Measurements from ENCODE around the gene SUPT4H1. TPM values are rescaled to one million over a fixed set of nuclear protein-coding genes. Genes with fewer than 3 reads are reported as not detected.

The SUPT4H1 gene
- total and polyA plus RNA-seq, 9 of the 15 experiments (the other 6 are each of a cell fraction or from before 2014, with no cell fraction given): 62.1 to 320 (median 117) TPM

DNA sequence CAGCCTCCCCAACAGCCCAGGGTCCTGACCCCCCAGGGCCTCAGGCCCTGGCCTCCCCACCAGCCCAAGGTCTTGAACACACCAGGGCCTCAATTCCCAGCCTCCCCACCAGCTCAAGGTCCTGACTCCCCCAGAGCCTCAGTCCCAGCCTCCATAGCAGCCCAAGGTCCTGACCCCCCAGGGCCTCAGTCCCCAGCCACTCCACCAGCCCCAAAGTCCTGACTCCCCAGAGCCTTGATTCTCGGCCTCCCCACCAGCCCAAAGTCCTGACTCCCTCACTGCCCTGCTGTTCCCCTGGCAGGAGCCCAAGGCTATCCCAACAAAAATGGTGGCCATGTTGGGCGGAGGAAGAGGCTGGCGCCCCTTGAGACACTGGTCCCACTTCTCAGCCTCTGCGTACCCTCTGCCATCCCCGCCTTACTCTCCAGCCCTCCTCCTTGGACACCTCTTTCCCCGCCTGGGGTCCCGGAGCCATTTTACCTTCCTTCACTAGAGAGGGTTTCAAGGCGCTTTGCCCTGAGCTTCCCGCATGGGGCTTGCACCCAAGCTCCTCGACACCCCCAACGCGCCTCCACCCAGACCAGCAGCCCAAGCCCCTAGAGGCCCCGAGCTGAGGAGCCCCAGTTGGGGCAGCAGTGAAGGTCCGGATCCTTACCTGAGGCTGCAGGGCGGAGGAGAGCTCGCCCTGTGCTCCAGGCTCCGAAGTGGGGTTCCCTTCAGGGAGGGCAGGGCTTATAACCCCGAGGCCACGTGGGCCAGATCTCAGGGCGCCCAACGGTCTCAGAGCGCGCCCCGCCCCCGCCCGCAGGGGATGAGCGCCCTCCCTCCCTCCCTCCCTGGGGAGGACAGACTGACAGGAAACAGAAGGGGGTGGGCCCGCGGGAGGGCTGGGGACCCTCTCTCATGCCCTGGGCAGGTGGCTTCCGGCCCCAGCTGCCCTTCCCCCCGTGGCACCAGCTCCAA is 19.9 kb downstream of the SUPT4H1 start (continued):
- TF ChIP-seq ZNF232 (CRISPR knock-in tag; IDR thresholded peaks at IDR 0.05): peak; percentile 90
- TF ChIP-seq SUPT5H (IDR thresholded peaks at IDR 0.05): peak; percentile 100
- TF ChIP-seq SMARCA4 (IDR thresholded peaks at IDR 0.05): no peak
- TF ChIP-seq, protein P1, sequence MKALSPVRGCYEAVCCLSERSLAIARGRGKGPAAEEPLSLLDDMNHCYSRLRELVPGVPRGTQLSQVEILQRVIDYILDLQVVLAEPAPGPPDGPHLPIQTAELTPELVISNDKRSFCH (CRISPR knock-in tag; IDR thresholded peaks at IDR 0.05): no peak
- TF ChIP-seq, protein P1 (tag; IDR thresholded peaks at IDR 0.05): peak; percentile 81
- TF ChIP-seq MAFK (IDR thresholded peaks at IDR 0.05; ENCODE audit: low read length): no peak
- peak in 1 of 2 experiments; percentile 78; a peak in 2 of 4 replicates for TF ChIP-seq ARNT (IDR thresholded peaks at IDR 0.05)
- TF ChIP-seq ZFP1 (CRISPR knock-in tag; IDR thresholded peaks at IDR 0.05): no peak
- TF ChIP-seq ZKSCAN3 (CRISPR knock-in tag; IDR thresholded peaks at IDR 0.05): no peak
- TF ChIP-seq KHSRP (IDR thresholded peaks at IDR 0.05): 0 out of 2 replicates have a peak, but pooled peaks have one; percentile 26
- TF ChIP-seq ZNF507 (tag; conservative IDR thresholded peaks at IDR 0.05): no peak
- TF ChIP-seq, protein P2, sequence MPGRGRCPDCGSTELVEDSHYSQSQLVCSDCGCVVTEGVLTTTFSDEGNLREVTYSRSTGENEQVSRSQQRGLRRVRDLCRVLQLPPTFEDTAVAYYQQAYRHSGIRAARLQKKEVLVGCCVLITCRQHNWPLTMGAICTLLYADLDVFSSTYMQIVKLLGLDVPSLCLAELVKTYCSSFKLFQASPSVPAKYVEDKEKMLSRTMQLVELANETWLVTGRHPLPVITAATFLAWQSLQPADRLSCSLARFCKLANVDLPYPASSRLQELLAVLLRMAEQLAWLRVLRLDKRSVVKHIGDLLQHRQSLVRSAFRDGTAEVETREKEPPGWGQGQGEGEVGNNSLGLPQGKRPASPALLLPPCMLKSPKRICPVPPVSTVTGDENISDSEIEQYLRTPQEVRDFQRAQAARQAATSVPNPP (IDR thresholded peaks at IDR 0.05; ENCODE audit: borderline replicate concordance, insufficient read depth, insufficient read length): no peak
- TF ChIP-seq TCF7L2 (IDR thresholded peaks at IDR 0.05; ENCODE audit: low read depth, low read length): no peak
- peak; percentile 90 for TF ChIP-seq SIRT6 (IDR thresholded peaks at IDR 0.05; ENCODE audit: low read depth, low read length)
- TF ChIP-seq, protein P3, sequence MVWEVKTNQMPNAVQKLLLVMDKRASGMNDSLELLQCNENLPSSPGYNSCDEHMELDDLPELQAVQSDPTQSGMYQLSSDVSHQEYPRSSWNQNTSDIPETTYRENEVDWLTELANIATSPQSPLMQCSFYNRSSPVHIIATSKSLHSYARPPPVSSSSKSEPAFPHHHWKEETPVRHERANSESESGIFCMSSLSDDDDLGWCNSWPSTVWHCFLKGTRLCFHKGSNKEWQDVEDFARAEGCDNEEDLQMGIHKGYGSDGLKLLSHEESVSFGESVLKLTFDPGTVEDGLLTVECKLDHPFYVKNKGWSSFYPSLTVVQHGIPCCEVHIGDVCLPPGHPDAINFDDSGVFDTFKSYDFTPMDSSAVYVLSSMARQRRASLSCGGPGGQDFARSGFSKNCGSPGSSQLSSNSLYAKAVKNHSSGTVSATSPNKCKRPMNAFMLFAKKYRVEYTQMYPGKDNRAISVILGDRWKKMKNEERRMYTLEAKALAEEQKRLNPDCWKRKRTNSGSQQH (CRISPR knock-in tag; IDR thresholded peaks at IDR 0.05): peak; percentile 84
- TF ChIP-seq LEF1 (IDR thresholded peaks at IDR 0.05): peak; percentile 71
- 0 out of 2 replicates have a peak, but pooled peaks have one; percentile 72 for TF ChIP-seq ZNF224 (CRISPR knock-in tag; IDR thresholded peaks at IDR 0.05)
- TF ChIP-seq SIX5 (IDR thresholded peaks at IDR 0.05; ENCODE audit: borderline replicate concordance in 1 of 2, insufficient read depth in 1 of 2, low read depth in 1 of 2, low read length in 2 of 2): no peak
- TF ChIP-seq RCOR1 (IDR thresholded peaks at IDR 0.05; ENCODE audit: borderline replicate concordance in 1 of 2, low read depth in 2 of 2, low read length in 2 of 2): peak in 1 of 2 experiments; percentile 8; a peak in 1 of 4 replicates
- TF ChIP-seq, protein P4, sequence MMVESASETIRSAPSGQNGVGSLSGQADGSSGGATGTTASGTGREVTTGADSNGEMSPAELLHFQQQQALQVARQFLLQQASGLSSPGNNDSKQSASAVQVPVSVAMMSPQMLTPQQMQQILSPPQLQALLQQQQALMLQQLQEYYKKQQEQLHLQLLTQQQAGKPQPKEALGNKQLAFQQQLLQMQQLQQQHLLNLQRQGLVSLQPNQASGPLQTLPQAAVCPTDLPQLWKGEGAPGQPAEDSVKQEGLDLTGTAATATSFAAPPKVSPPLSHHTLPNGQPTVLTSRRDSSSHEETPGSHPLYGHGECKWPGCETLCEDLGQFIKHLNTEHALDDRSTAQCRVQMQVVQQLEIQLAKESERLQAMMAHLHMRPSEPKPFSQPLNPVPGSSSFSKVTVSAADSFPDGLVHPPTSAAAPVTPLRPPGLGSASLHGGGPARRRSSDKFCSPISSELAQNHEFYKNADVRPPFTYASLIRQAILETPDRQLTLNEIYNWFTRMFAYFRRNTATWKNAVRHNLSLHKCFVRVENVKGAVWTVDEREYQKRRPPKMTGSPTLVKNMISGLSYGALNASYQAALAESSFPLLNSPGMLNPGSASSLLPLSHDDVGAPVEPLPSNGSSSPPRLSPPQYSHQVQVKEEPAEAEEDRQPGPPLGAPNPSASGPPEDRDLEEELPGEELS (CRISPR knock-in tag; IDR thresholded peaks at IDR 0.05; ENCODE audit: borderline replicate concordance): peak; percentile 84; the same call in 1 of the 2 replicates
- peak; percentile 97 for TF ChIP-seq GTF2E2 (tag; IDR thresholded peaks at IDR 0.05)
- peak; percentile 72 for TF ChIP-seq HNRNPLL (IDR thresholded peaks at IDR 0.05; ENCODE audit: low read depth, low read length, poor library complexity, severe bottlenecking)
- TF ChIP-seq SMARCA5 (IDR thresholded peaks at IDR 0.05): peak; percentile 59; the same call in 1 of the 2 replicates
- 0 out of 2 replicates have a peak, but pooled peaks have one; percentile 17 for TF ChIP-seq ZNF75A (CRISPR knock-in tag; IDR thresholded peaks at IDR 0.05)
- TF ChIP-seq NFATC3 (IDR thresholded peaks at IDR 0.05): no peak
